Activated B cell treated with CpG ODN at 0.5 μM for 24 hours (primary cell): Measurements from ENCODE around the gene CYTH1. TPM values are rescaled to one million over a fixed set of nuclear protein-coding genes. Genes with fewer than 3 reads are reported as not detected.

Experiments
- ATAC-seq: fragments of 200-7000 bp; cut with Tn5 transposase; one replicate; pipeline ENCODE4 v1.10.0; 2021; ENCODE audit warnings: low read depth, mild to moderate bottlenecking, moderate library complexity
- CTCF ChIA-PET: fragments of 350-600 bp; sonication (Branson Sonifier 250); formaldehyde crosslinking; loops from one replicate; lab custom pipeline; 2021; ENCODE audit warnings: antibody characterized with exemption; lab: Charles Lee
- POLR2A ChIA-PET: fragments of 350-600 bp; sonication (Branson Sonifier 250); formaldehyde crosslinking; loops from one replicate; lab custom pipeline; 2021; ENCODE audit warnings: antibody characterized with exemption; lab: Charles Lee
- DNase-seq: peaks from one replicate; pipeline ENCODE4 v3.0.0; 2022
- H3K27ac Mint-ChIP-seq: one replicate; pipeline ENCODE4 v1.8.0; 2020; ENCODE audit warnings: mixed read lengths
- H3K27me3 Mint-ChIP-seq: one replicate; pipeline ENCODE4 v1.8.0; 2021; ENCODE audit warnings: mixed read lengths
- H3K36me3 Mint-ChIP-seq: one replicate; pipeline ENCODE4 v1.8.0; 2021; ENCODE audit warnings: low read depth, mixed read lengths
- H3K4me1 Mint-ChIP-seq: one replicate; pipeline ENCODE4 v1.8.0; 2021; ENCODE audit warnings: mixed read lengths
- H3K4me3 Mint-ChIP-seq: one replicate; pipeline ENCODE4 v1.8.0; 2020; ENCODE audit warnings: mild to moderate bottlenecking, mixed read lengths
- H3K9me3 Mint-ChIP-seq: one replicate; pipeline ENCODE4 v1.8.0; 2020; ENCODE audit warnings: mixed read lengths
- CTCF ChIP-seq: fragments of 200-600 bp; IDR thresholded peaks from one replicate; pipeline ENCODE4 v1.8.0; 2022; ENCODE audit warnings: antibody characterized with exemption, mild to moderate bottlenecking
- intact Hi-C: fragments of 100-400 bp; cut with micrococcal nuclease; formaldehyde crosslinking; loops from one replicate; pipeline ENCODE4 v1.15.1; 2024
- total RNA-seq: library from RNA; stranded (reverse); gene quantifications from 2 replicates; pipeline ENCODE4 v1.2.3, GENCODE V29; 2022

CYTH1 gene
- total RNA-seq, 1 donor from 2014 or later, result 391 TPM

GRCh38 chr17:78774453-78774852 is 7.6 kb downstream of the CYTH1 start:
- Mint-ChIP-seq H3K36me3 (peaks cover 16% of the 10 kb centered on the region), H3K4me1 (peaks cover 79% of the 10 kb centered on the region), H3K9me3 (no peaks in the 10 kb centered on the region), H3K4me3 (peak overlapping the region; percentile 88), H3K27me3 (no peaks in the 10 kb centered on the region), H3K27ac (peak overlapping the region; percentile 97)
- TF ChIP-seq CTCF, result no peak
- POLR2A ChIA-PET, result interaction anchor here (0.6 to 4.7 kb wide), 9 partner anchors 9 to 78 kb away, joined by 3 to 49 read pairs (median 5); no protein-coding TSS in a partner anchor
- intact Hi-C loops, result loop anchor here (2.0 to 10.0 kb wide), 3 partner anchors 28 to 630 kb away; partner anchors contain the start of gene C17orf99
- no peak for DNase-seq
- CTCF ChIA-PET, result interaction anchor here (0.9 to 1.6 kb wide), 2 partner anchors 25 to 28 kb away, joined by 4 read pairs; no protein-coding TSS in a partner anchor
- no peak for ATAC-seq

GRCh38 chr17:78771758-78772382 is 10.2 kb downstream of the CYTH1 start:
- Mint-ChIP-seq H3K4me3 (peak overlapping the region; percentile 70), H3K36me3 (peaks cover 11% of the 10 kb centered on the region), H3K27ac (peak overlapping the region; percentile 97), H3K4me1 (peaks cover 61% of the 10 kb centered on the region), H3K9me3 (no peaks in the 10 kb centered on the region), H3K27me3 (no peaks in the 10 kb centered on the region)
- no peak for TF ChIP-seq CTCF
- peak; percentile 51 for ATAC-seq
- intact Hi-C loops, result loop anchor here (1.0 to 10.0 kb wide), 3 partner anchors 8 to 627 kb away; partner anchors contain the start of gene C17orf99
- DNase-seq, result no peak
- ChIA-PET POLR2A (interaction anchor here (0.6 to 7.2 kb wide), 12 partner anchors 8 to 66 kb away, joined by 3 to 46 read pairs (median 4); no protein-coding TSS in a partner anchor), CTCF (interaction anchor here (1.0 kb wide), 1 partner anchor 55 kb away, joined by 3 read pairs; no protein-coding TSS in a partner anchor)

- peaks cover 13% of the 10 kb centered on the region for H3K36me3 Mint-ChIP-seq
- TF ChIP-seq CTCF, result no peak
- ChIA-PET CTCF (interaction anchor here (1.1 to 1.4 kb wide), 3 partner anchors 10 to 20 kb away, joined by 3 to 6 read pairs (median 5); no protein-coding TSS in a partner anchor), POLR2A (interaction anchor here (0.7 to 7.2 kb wide), 8 partner anchors 9 to 125 kb away, joined by 3 to 46 read pairs (median 6); no protein-coding TSS in a partner anchor)
- H3K4me1 Mint-ChIP-seq, result peaks cover 47% of the 10 kb centered on the region
- no peak overlapping the region for H3K27ac Mint-ChIP-seq
- no peak for DNase-seq
- no peak overlapping the region for H3K4me3 Mint-ChIP-seq
- H3K9me3 Mint-ChIP-seq, result no peaks in the 10 kb centered on the region
- H3K27me3 Mint-ChIP-seq, result no peaks in the 10 kb centered on the region
- ATAC-seq, result no peak
- intact Hi-C loops, result no loop called here
These were observed 12.8 kb downstream of the CYTH1 start for GRCh38 chr17:78769196-78769773.

- no peak for DNase-seq
- no peak for TF ChIP-seq CTCF
- Mint-ChIP-seq H3K27me3 (no peaks in the 10 kb centered on the region), H3K36me3 (peaks cover 13% of the 10 kb centered on the region), H3K9me3 (no peaks in the 10 kb centered on the region), H3K4me1 (peaks cover 43% of the 10 kb centered on the region), H3K27ac (no peak overlapping the region), H3K4me3 (no peak overlapping the region)
- intact Hi-C loops, result no loop called here
- no peak for ATAC-seq
- ChIA-PET POLR2A (interaction anchor here (0.6 to 7.2 kb wide), 5 partner anchors 8 to 58 kb away, joined by 3 to 46 read pairs (median 6); no protein-coding TSS in a partner anchor), CTCF (no interaction called here)
These were observed 14.3 kb downstream of the CYTH1 start for GRCh38 chr17:78767806-78768205.
